ENCODE data around the gene TGFBR1. TPM values are rescaled to one million over a fixed set of nuclear protein-coding genes. Genes with fewer than 3 reads are reported as not detected.

The TGFBR1 gene
- total and polyA plus RNA-seq, 2 donors (not counting 3 experiments of a cell fraction or from before 2014, with no cell fraction given), result 5.8 to 18.6 TPM

GRCh38 chr9:99095565-99095964, 9.3 kb upstream of the TGFBR1 start:
- no peak for FAIRE-seq
- CTCF ChIA-PET, result no interaction called here
- DNase-seq (ENCODE audit: low read depth, low spot score), result no peak
- no peaks in the 10 kb centered on the region for H4K20me1 ChIP-seq (replicated peaks; ENCODE audit: control insufficient read depth, extremely low read depth, insufficient read depth, low read length)
- TF ChIP-seq JUN (IDR thresholded peaks at IDR 0.05; ENCODE audit: borderline replicate concordance, insufficient read depth, insufficient read length, low read depth), result no peak
- no peak for TF ChIP-seq POLR2AphosphoS5 (IDR thresholded peaks at IDR 0.05; ENCODE audit: insufficient read depth, low read depth, low read length)
- no peak for TF ChIP-seq MYC (IDR thresholded peaks at IDR 0.05; ENCODE audit: low read depth, low read length)
- TF ChIP-seq GATA2 (IDR thresholded peaks at IDR 0.05; ENCODE audit: insufficient read depth, insufficient read length, low read depth, low read length), result no peak
- no peak for TF ChIP-seq FOS (IDR thresholded peaks at IDR 0.05; ENCODE audit: borderline replicate concordance, insufficient read depth, low read length)
- TF ChIP-seq CTCF (IDR thresholded peaks at IDR 0.05; ENCODE audit: extremely low read depth in 1 of 2, insufficient read depth in 1 of 2, low read depth in 1 of 2, low read length in 2 of 2), result no peak
- TF ChIP-seq MAX (IDR thresholded peaks at IDR 0.05; ENCODE audit: insufficient read depth, insufficient read length), result no peak
- no peak for TF ChIP-seq POLR2A (IDR thresholded peaks at IDR 0.05; ENCODE audit: low read depth, low read length)
- TF ChIP-seq EZH2 (IDR thresholded peaks at IDR 0.05; ENCODE audit: borderline replicate concordance, low read depth, low read length, severe bottlenecking), result no peak
- no peak overlapping the region for H2AFZ ChIP-seq (ENCODE audit: low read depth, low read length)
- no peak overlapping the region for H3K4me3 ChIP-seq (replicated peaks in 1 of 3; ENCODE audit: insufficient read depth in 1 of 3, low read depth in 1 of 3, low read length in 3 of 3)
- no peak overlapping the region for H3K9ac ChIP-seq (replicated peaks; ENCODE audit: extremely low read depth, insufficient read depth, low read length)
- no TSS peak for BruUV-seq (replicated peaks)
- H3K9me3 ChIP-seq (replicated peaks; ENCODE audit: control insufficient read depth, insufficient read depth, low read length), result no peaks in the 10 kb centered on the region
- dilution Hi-C loops (cut with MboI; ENCODE audit: extremely low pct_ligation_motif_present, low sequenced_read_pairs), result no loop called here
- H3K36me3 ChIP-seq (ENCODE audit: control insufficient read depth in 2 of 2, extremely low read depth in 1 of 2, insufficient read depth in 2 of 2, low read length in 2 of 2), result no peaks in the 10 kb centered on the region
- POLR2A ChIA-PET, result no interaction called here
- H3K9me1 ChIP-seq (replicated peaks; ENCODE audit: control insufficient read depth, extremely low read depth, insufficient read depth, low read length), result no peaks in the 10 kb centered on the region
- no peaks in the 10 kb centered on the region for H3K79me2 ChIP-seq (ENCODE audit: control insufficient read depth, insufficient read depth, low read length)
- no peak overlapping the region for H3K27ac ChIP-seq (ENCODE audit: insufficient read depth, low read depth, low read length)
- H3K4me1 ChIP-seq (ENCODE audit: control insufficient read depth, extremely low read depth, insufficient read depth, low read length), result no peaks in the 10 kb centered on the region
- intact Hi-C loops (cut with micrococcal nuclease), result no loop called here
- no peak overlapping the region for H3K4me2 ChIP-seq (ENCODE audit: insufficient read depth, low read length)
- peaks cover 4 to 15% of the 10 kb centered on the region in 2 experiments for H3K27me3 ChIP-seq (ENCODE audit: control insufficient read depth in 2 of 2, insufficient read depth in 2 of 2, low read length in 2 of 2)
